ENCODE data around the gene CELF3. TPM values are rescaled to one million over a fixed set of nuclear protein-coding genes. Genes with fewer than 3 reads are reported as not detected.
"Not testable (repeated sequence)": the region's sequence is repeated elsewhere in the genome, so short reads cannot be mapped to it uniquely, and the experiment has no call there.

CELF3 gene
- total RNA-seq, 1 donor from 2014 or later = not detected

GRCh38 chr1:151704246-151704645 is 12.4 kb downstream of the CELF3 start:
- DNase-seq (ENCODE audit: low read depth) = no peak

DNA sequence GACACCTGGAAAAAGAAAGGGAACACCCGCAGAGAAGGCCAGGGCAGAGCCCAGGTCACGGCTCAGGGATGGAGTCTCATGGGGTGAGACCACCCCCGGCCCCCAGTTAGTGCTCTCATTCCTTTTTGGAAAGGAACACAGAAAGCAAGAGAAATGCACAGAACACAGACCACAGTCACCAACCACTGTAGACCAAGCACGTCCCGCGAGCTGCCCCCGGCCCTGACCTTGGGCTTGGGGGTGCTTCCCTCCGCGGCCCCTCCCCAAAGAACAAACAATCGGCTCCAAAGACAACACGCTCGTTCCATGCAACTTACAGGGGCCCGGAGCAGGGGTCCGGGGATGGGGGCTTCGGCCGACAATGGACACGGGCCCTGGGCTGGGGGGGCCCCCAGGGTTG is 12.8 kb downstream of the CELF3 start:
- DNase-seq (ENCODE audit: low read depth) = no peak

DNA sequence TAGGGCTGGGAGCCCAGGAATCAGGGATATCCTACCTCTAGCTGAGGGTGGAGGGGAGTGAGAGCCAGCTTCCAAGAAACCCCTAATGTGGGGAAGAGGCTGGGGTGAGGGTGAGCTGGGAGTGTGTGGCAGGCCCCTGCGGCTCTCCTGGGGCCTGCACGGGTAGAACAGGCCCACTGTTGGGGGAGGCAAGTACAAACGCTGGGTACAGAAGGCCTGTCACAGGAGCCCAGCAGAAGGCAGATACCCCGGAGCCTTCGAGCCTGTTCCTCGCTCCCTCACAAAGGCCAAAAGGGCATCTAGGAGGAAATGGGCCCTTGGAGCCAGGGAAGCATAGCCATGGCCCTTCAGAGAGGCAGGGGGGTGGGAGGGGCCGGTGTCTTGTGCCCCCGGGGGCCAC is 13.7 kb downstream of the CELF3 start:
- no peak for DNase-seq (ENCODE audit: low read depth)

GRCh38 chr1:151701515-151701914 is 15.1 kb downstream of the CELF3 start:
- DNase-seq (ENCODE audit: low read depth) = no peak

- DNase-seq (ENCODE audit: low read depth) = peak; percentile 29
Measured at GRCh38 chr1:151693057-151693651, 23.4 kb downstream of the CELF3 start.

DNA sequence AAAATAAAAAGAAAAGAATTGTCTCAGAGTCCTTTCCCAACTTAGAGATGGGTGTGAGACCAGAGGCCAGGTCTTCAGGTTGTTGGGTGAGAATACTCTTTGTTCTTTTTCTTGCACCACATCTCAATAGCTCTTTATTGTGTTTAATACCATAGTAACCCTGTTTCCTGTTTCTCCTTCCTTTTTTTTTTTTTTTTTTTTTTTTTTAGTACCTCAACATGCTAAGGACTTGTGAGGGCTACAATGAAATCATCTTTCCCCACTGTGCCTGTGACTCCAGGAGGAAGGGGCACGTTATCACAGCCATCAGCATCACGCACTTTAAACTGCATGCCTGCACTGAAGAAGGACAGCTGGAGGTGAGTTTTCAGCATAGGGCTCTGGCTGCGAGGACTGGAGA is 24.4 kb downstream of the CELF3 start:
- no peak for DNase-seq (ENCODE audit: low read depth)

GRCh38 chr1:151689494-151689893 is 27.1 kb downstream of the CELF3 start:
- DNase-seq (ENCODE audit: low read depth) = no peak

DNA sequence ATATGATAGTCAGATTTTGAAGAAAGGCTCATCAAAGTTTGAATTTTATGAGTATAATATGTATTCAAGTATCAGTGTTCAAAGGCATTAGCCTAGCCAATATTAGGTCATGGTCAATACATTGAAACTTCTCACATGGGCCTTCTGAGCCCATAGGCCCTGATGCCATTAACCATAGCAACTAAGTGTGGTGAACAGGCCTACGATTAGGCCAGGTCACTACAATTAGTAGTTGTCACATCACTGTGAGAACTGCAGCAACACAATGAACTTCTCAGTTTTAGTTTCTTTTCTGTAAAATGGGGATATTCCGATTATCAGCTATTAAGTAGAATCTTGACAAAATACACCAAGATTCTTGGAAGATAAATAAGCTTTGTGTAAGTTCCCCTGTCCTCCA is 30.0 kb downstream of the CELF3 start:
- DNase-seq (ENCODE audit: low read depth) = no peak

DNA sequence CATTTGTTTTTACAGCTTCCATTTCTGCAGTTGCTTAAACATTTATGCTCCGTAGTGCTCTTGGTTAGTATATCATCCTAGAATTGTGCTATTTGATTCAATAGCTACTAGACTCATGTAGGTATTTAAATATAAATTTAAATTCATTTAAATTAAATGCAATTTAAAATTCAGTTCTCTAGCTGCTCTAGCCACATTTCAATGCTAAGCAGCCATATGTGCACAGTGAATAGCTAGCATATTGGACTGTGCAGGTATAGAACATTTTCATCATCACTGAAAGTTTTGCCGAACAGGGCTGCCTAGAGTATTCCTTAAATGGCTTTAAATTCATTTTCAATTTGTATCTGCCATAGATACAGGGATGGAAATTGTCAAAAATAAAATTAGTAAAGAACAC is 32.5 kb downstream of the CELF3 start:
- no peak for DNase-seq (ENCODE audit: low read depth)

- DNase-seq (ENCODE audit: low read depth) = not testable (repeated sequence)
Measured at GRCh38 chr1:151682901-151683300, 33.7 kb downstream of the CELF3 start.

- no peak for DNase-seq (ENCODE audit: low read depth)
Measured at GRCh38 chr1:151681923-151682322, 34.7 kb downstream of the CELF3 start.

GRCh38 chr1:151680826-151681225 is 35.8 kb downstream of the CELF3 start:
- DNase-seq (ENCODE audit: low read depth) = peak; percentile 58

DNA sequence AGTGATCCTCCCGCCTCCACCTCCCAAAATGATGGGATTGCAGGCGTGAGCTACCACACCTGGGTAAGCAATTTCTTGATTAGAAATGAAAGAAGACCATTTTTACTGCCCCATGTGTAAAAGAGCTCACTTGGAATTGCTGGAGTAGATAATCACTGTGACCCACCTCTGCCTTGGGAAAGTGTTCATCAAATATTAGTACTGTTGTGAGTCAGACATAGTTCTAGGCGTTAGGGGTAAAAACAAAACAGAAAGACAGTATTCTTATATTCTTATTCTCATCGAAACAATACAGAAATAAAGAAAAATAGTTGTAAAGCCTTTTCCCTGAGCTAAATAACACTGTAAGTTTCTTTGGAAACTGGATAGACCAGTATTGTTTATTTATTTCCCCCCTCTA is 36.2 kb downstream of the CELF3 start:
- no peak for DNase-seq (ENCODE audit: low read depth)

DNA sequence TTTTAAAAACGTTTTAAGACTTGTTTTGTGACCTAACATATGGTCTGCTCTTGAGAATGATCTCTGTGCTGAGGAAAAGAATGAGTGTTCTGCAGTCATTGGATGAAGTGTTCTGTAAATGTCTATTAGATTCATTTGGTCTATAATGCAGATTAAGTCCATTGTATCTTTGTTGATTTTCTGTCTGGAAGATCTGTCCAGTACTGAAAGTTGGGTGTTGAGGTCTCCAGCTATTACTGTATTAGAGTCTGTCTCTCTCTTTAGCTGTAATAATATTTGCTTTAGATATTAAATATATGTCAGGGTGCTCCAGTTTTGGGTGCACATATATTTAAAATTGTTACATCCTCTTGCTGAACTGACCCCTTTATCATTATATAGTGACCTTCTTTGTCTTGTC is 43.2 kb downstream of the CELF3 start:
- no peak for DNase-seq (ENCODE audit: low read depth)

- DNase-seq (ENCODE audit: low read depth) = not testable (repeated sequence)
Measured at GRCh38 chr1:151670036-151670675, 46.4 kb downstream of the CELF3 start.

DNA sequence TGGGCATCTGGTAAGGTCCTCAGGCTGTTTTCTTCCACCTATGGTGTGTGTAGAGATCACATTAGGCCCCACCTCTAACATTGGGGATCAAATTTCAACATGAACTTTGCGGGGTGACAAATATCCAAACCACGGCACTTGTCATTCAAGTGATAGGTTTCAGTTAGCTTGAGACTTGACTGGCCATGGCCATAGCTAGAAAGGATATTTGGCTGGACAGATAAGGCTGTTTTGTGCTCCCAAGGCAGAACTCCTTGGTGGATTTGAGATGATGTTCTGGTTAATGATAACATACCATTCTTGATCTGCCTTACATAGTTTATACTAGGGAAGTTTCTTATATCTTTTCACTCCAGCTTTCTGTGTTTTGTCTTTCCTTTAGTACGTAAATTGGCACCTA is 48.5 kb downstream of the CELF3 start:
- DNase-seq (ENCODE audit: low read depth) = peak; percentile 45

DNA sequence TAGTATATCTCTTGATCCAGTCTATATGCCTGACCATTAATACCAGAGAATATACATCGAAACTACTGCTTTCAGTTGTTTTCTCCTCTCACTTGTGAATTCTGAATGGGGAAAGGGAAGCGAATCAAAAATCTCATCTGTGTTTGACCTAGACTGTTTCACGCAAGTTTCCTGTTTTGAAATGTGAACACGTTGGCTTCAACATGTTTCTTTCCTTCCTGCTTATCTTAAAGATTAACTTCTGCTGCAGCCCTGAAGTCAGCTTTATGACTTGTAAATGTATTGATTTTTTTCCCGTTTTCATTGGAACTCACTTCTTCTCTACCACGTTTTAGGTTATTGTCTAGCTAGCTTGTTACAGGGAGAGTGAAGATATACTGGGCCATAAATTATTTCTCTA is 54.9 kb downstream of the CELF3 start:
- DNase-seq (ENCODE audit: low read depth) = no peak

- DNase-seq (ENCODE audit: low read depth) = no peak
Measured at GRCh38 chr1:151655371-151655770, 61.2 kb downstream of the CELF3 start.

GRCh38 chr1:151653397-151653796 is 63.2 kb downstream of the CELF3 start:
- no peak for DNase-seq (ENCODE audit: low read depth)

Measured in myocyte (in vitro differentiated cells).